Lung (tissue), 12 donors: ENCODE results near the gene RBM42. TPM values are rescaled to one million over a fixed set of nuclear protein-coding genes. Genes with fewer than 3 reads are reported as not detected.

Experiments used
- ATAC-seq: fragments of 200-7000 bp; cut with Tn5 transposase; one replicate; pipeline ENCODE4 v1.9.1; 2020; ENCODE audit warnings: moderate number of reproducible peaks; ENCODE audit not compliant: insufficient read depth, low FRiP score
- DNase-seq, 3 donors: peaks; one replicate each; pipeline ENCODE4 v3.0.0-alpha.2; 2013 to 2017
- H3K27ac ChIP-seq, 2 donors: one replicate each; pipeline ENCODE4 v1.5.1; 2013; ENCODE audit warnings: mild to moderate bottlenecking in 2 of 2, moderate library complexity in 2 of 2, control low read depth in 1 of 2, inconsistent platforms in 1 of 2, low read depth in 1 of 2, low read length in 1 of 2
- H3K27me3 ChIP-seq, 3 donors: one replicate each; pipeline ENCODE4 v1.5.1; 2013; ENCODE audit warnings: low read length in 2 of 3; ENCODE audit not compliant: control insufficient read depth in 3 of 3, insufficient read depth in 3 of 3
- H3K36me3 ChIP-seq, 4 donors: one replicate each; pipeline ENCODE4 v1.5.1; 2013; ENCODE audit warnings: low read length in 4 of 4, mild to moderate bottlenecking in 1 of 4, moderate library complexity in 1 of 4; ENCODE audit not compliant: control insufficient read depth in 4 of 4, insufficient read depth in 4 of 4
- H3K4me1 ChIP-seq, 5 donors: one replicate each; pipeline ENCODE4 v1.5.1; 2013; ENCODE audit warnings: low read length in 5 of 5, mild to moderate bottlenecking in 2 of 5, moderate library complexity in 1 of 5; ENCODE audit not compliant: control insufficient read depth in 5 of 5, insufficient read depth in 5 of 5
- H3K4me3 ChIP-seq: one replicate; pipeline ENCODE4 v1.5.1; 2013; ENCODE audit warnings: mild to moderate bottlenecking, control low read depth, moderate library complexity
- H3K9ac ChIP-seq, 2 donors: one replicate each; pipeline ENCODE4 v1.5.1; 2013; ENCODE audit warnings: low read length in 2 of 2, control low read depth in 1 of 2; ENCODE audit not compliant: insufficient read depth in 1 of 2
- H3K9me3 ChIP-seq, 4 donors: one replicate each; pipeline ENCODE4 v1.5.1; 2013; ENCODE audit warnings: low read length in 3 of 4, mild to moderate bottlenecking in 1 of 4, moderate library complexity in 1 of 4; ENCODE audit not compliant: control insufficient read depth in 4 of 4, insufficient read depth in 3 of 4
- CTCF ChIP-seq: IDR thresholded peaks from 2 replicates; pipeline ENCODE4 v1.5.1; 2012; ENCODE audit warnings: mild to moderate bottlenecking; ENCODE audit errors: control extremely low read depth, extremely low read depth
- WGBS, 2 donors: extraction: QIAGEN DNeasy Blood & Tissue Kit; methylation state at CpG; one replicate each; pipeline ENCODE4 v1.1.7; 2013; 5-methylcytosine and 5-hydroxymethylcytosine counted together
- polyA plus RNA-seq, 2 donors: library from polyadenylated mRNA; stranded (reverse); fragments of 200-250 nt; gene quantifications; one replicate each; pipeline ENCODE4 v1.2.1, GENCODE V29; 2013
- total RNA-seq, 2 donors: library from RNA; depleted of rRNA in 1 of 2; stranded (reverse); fragments of >200 nt in 1 of 2; gene quantifications; one replicate each; pipeline ENCODE4 v1.2.1, GENCODE V29; 2014 to 2021
- donor health status: control.
- donor health status: control.
- donor health status: Bipolar disorder and iron deficiency.
- donor health status: healthy.
- donor health status: DM: yes; HTN: yes; CAD: no.

RBM42 gene
- total and polyA plus RNA-seq, 4 donors = 28.4 to 84.0 (median 73.0) TPM

GRCh38 chr19:35612559-35613321, 16.1 kb upstream of the RBM42 start, which contains the start of gene HAUS5:
TSS of gene HAUS5 (plus strand) at chr19:35612735. CDS start at chr19:35612795, 60 bp downstream.
- DNase-seq = peak; percentile 94 to 97 (median 96)
- no peak for TF ChIP-seq CTCF
- Histone ChIP-seq H3K9me3 (peaks cover 0 to 4% (median 2%) of the 10 kb centered on the region in 4 donors), H3K27ac (peak within 1 kb of the TSS; percentile 20 to 52), H3K36me3 (peaks cover 0 to 11% (median 5%) of the 10 kb centered on the region in 4 donors), H3K4me1 (peaks cover 0 to 10% (median 3%) of the 10 kb centered on the region in 5 donors), H3K4me3 (peak within 1 kb of the TSS; percentile 39), H3K9ac (peak within 1 kb of the TSS; percentile 86 to 94), H3K27me3 (no peaks in the 10 kb centered on the region)
- ATAC-seq = peak; percentile 91
- 0% methylated on average over 41 to 47 of the region's 47 CpGs for WGBS, 2 donors

- peaks cover 0 to 16% (median 5%) of the 10 kb centered on the region in 4 donors for H3K36me3 ChIP-seq
- peaks cover 0 to 10% (median 3%) of the 10 kb centered on the region in 5 donors for H3K4me1 ChIP-seq
- 71 to 100% methylated on average over 1 of the region's 1 CpG for WGBS, 2 donors
- ATAC-seq (no peak), DNase-seq (no peak)
- no peaks in the 10 kb centered on the region for H3K9me3 ChIP-seq
- H3K27ac ChIP-seq = no peak overlapping the region
- H3K9ac ChIP-seq = peak overlapping the region in 1 of 2 donors; percentile 86
- no peak overlapping the region for H3K4me3 ChIP-seq
- H3K27me3 ChIP-seq = no peaks in the 10 kb centered on the region
- TF ChIP-seq CTCF = no peak
Observed at GRCh38 chr19:35613574-35613973, 15.3 kb upstream of the RBM42 start.

GRCh38 chr19:35615036-35615435, 13.8 kb upstream of the RBM42 start:
- TF ChIP-seq CTCF = no peak
- Histone ChIP-seq H3K4me1 (peaks cover 0 to 10% (median 3%) of the 10 kb centered on the region in 5 donors), H3K9ac (no peak overlapping the region), H3K9me3 (no peaks in the 10 kb centered on the region), H3K36me3 (peaks cover 0 to 20% (median 8%) of the 10 kb centered on the region in 4 donors), H3K27me3 (no peaks in the 10 kb centered on the region), H3K4me3 (no peak overlapping the region), H3K27ac (no peak overlapping the region)
- DNase-seq = no peak
- WGBS, 2 donors = 95 to 96% methylated on average over 17 of the region's 17 CpGs
- no peak for ATAC-seq
